ENCODE results near the gene SPIRE2.
A peak's percentile ranks its signal among the peaks of the same experiment; 100 is the strongest.
"Not testable (repeated sequence)": the region's sequence is repeated elsewhere in the genome, so short reads cannot be mapped to it uniquely, and the experiment has no call there.

The SPIRE2 gene

DNA sequence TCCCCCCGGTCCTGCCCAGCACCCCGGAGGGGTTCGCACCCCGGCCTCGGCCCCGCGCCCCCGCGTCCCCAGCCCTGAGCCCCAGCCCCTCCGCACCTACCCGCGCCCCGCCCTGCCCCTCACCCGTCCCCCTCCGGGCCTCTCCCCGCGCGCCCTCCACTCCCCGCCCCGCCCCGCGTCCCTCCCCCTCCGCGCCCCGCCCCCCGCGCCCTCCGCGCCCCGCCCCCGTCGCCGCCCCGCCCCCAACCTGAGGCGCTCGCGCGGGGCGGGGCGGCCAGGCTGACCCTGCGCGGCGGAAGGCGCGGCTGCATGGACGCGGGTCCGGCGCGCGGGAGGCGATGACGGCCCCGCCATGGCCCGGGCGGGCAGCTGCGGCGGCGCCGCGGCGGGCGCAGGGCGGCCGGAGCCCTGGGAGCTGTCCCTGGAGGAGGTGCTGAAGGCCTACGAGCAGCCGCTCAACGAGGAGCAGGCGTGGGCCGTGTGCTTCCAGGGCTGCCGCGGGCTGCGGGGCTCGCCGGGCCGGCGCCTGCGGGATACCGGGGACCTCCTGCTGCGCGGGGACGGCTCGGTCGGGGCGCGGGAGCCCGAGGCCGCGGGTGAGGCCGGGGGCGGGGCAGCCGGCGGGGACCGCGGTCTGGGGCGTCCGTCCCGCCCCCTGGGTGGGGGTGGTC lies at the start of gene SPIRE2:
Gene SPIRE2, plus strand, starts transcription at position 277 of the 671 bp plus-strand sequence. Its CDS starts 76 bp downstream, at position 353.
- peak; percentile 76 for DNase-seq (ENCODE audit: low spot score)

- DNase-seq (ENCODE audit: low spot score), result no peak
These were observed 48.9 kb upstream of the SPIRE2 start for GRCh38 chr16:89779231-89779908.

DNA sequence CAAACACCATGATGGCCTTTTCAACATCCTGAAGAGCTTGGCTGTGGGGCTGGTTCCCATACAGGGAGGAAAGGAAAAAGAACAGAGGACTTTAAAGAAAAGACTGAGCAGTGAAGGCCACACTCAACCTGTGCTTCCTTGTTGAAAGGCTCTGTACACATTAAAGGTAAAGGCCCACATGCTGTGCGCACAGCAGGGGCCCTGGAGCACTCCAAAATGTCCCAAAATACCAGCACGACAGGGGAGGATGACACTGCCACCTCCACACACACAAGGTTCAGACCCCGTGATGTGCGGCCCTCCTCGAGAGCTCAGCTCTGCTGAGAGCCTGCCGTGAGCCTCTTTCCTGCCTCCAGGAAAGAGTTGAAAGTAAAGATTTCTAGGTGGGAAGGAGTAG lies 48.4 kb upstream of the SPIRE2 start:
- no peak for DNase-seq (ENCODE audit: low spot score)

DNA sequence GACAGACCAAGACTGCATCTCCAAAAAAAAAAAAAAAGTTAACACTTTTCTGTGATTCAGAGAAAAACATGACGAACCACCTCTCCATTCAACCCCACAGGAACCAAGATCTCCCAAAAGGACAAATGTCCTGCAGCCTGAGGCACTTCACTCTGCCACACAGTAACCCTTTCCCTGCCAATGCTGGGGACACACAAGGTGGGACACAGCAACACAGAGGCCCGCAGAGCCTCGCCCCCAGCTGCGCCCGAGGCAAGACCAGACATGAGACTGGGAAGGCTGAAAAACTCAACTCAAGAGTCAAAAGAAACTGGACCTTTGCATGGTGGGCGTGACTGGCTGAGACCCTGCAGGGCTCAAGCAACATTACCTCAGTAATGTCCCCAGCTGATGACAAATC lies 45.8 kb upstream of the SPIRE2 start:
- no peak for DNase-seq (ENCODE audit: low spot score)

- DNase-seq (ENCODE audit: low spot score), result not testable (repeated sequence)
These were observed 44.3 kb upstream of the SPIRE2 start for GRCh38 chr16:89783952-89784351.

DNA sequence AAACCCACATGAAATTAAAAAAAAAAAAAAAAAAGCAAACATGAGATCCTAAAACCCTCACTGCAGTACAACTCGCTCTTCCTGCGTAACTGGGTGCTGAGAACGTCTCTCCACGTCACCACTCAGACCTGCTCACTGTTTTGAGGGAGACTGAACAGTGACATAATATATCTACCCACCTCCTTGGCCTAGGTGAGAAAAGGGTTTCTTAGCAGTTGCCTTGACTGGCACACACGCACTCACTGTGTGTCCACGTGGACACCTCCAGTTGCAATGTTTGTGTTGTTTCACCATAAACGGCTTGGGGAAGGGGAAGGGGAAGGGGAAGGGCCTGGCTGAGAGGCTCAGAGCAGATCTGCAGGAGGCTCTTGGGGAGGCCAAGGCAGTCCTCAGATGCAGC lies 43.9 kb upstream of the SPIRE2 start:
- DNase-seq (ENCODE audit: low spot score), result no peak

DNA sequence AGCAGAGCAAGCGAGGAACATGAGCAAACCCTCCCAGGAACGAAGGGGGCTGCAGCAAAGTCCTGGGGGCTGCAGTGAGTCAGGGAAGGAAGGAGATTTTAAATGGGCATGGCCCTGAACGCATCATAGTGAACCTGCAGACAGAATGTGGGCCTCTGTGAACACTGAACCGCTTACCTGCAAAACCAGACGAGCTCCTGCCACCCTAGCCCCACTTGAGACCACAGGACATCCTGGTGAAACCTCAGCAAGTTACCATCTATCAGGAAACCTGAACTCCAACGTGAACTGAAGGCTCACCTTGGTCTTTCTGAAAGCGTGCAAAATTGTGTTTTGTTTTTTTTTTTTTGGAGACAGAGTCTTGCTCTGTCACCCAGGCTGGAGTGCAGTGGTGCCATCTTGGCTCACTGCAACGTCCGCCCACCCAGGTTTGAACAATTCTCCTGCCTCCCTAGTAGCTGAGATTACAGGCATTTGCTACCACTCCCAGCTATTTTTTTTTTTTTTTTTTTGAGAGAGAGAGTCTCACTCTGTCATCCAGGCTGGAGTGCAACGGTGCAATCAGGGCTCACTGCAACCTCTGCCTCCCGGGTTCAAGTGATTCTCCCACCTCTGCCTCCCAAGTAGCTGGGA lies 42.6 kb upstream of the SPIRE2 start:
- no peak for DNase-seq (ENCODE audit: low spot score)

GRCh38 chr16:89786474-89787364 lies 41.6 kb upstream of the SPIRE2 start:
- no peak for DNase-seq (ENCODE audit: low spot score)

DNA sequence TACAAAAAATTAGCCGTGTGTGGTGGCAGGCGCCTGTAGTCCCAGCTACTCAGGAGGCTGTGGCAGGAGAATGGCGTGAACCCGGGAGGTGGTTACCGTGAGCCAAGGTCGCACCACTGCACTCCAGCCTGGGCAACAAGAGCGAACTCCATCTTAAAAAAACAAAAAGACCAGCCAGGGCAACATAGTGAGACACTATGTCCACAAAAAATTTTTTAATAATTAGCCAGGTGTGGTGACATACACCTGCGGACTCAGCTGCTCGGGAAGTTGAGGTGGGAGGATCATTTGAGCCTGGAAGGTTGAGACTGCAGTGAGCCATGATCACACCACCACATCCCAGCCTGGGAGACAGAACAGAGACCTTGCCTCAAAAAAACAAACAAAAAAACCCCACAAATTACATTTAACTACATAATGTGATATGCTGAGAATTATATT lies 40.9 kb upstream of the SPIRE2 start:
- no peak for DNase-seq (ENCODE audit: low spot score)

GRCh38 chr16:89791278-89791995 lies 36.8 kb upstream of the SPIRE2 start:
- no peak for DNase-seq (ENCODE audit: low spot score)

DNA sequence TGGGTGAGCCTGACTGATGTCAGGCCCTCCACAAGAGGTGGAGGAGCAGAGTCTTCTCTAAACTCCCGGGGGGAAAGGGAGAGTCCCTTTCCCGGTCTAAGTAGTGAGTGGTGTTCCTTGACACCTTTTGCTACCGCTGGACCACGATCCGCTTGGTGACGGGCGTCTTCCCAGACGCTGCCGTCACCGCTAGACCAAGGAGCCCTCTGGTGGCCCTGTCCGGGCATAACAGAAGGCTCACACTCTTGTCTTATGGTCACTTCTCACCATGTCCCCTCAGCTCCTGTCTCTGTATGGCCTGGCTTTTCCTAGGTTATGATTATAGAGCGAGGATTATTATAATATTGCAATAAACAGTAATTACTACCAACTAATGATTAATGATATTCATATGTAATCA lies 35.2 kb upstream of the SPIRE2 start:
- not testable (repeated sequence) for DNase-seq (ENCODE audit: low spot score)

- DNase-seq (ENCODE audit: low spot score), result no peak
These were observed 34.3 kb upstream of the SPIRE2 start for GRCh38 chr16:89793955-89794354.

- no peak for DNase-seq (ENCODE audit: low spot score)
These were observed 32.6 kb upstream of the SPIRE2 start for GRCh38 chr16:89795676-89796075.

- DNase-seq (ENCODE audit: low spot score), result no peak
These were observed 32.2 kb upstream of the SPIRE2 start for GRCh38 chr16:89796104-89796503.

GRCh38 chr16:89798126-89798525 lies 30.1 kb upstream of the SPIRE2 start:
- no peak for DNase-seq (ENCODE audit: low spot score)

- DNase-seq (ENCODE audit: low spot score), result no peak
These were observed 29.4 kb upstream of the SPIRE2 start for GRCh38 chr16:89798832-89799370.

DNA sequence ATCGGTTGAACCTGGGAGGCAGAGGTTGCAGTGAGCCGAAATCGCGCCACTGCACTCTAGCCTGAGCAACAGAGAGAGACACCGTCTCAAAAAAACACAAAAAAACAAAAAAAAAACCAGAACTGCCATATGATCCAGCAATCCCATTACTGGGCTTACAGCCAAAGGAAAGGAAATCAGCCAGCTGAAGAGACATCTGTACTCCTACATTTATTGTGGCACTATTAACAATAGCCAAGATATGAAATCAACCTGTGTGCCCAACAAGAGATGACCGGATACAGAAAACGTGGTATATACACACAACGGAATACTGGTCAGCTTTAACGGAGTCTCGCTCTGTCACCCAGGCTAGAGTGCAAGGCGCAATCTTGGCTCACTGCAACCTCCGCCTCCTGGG lies 26.5 kb upstream of the SPIRE2 start:
- DNase-seq (ENCODE audit: low spot score), result no peak

GRCh38 chr16:89805136-89805905 lies 23.0 kb upstream of the SPIRE2 start:
- DNase-seq (ENCODE audit: low spot score), result no peak

DNA sequence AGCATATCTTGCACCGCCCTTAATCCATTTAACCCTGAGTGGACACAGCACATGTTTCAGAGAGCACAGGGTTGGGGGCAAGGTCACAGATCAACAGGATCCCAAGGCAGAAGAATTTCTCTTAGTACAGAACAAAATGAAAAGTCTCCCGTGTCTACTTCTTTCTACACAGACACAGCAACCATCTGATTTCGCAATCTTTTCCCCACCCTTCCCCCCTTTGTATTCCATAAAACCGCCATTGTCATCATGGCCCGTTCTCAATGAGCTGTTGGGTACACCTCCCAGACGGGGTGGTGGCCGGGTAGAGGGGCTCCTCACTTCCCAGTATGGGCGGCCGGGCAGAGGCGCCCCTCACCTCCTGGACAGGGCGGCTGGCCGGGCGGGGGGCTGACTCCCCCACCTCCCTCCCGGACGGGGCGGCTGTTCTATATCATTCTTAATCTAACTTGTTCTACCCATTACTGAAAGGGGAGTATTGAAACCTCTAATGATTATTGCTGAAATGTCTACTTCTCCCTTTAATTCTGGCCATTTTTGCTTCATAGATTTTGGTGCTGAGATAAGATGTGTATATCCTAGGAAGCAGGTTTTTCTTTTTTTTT lies 21.6 kb upstream of the SPIRE2 start:
- DNase-seq (ENCODE audit: low spot score), result not testable (repeated sequence)

GRCh38 chr16:89808475-89808874 lies 19.8 kb upstream of the SPIRE2 start:
- DNase-seq (ENCODE audit: low spot score), result no peak

All from RKO (cell line).